ENCODE results near the gene ULBP3.
"Not testable (repeated sequence)": the region's sequence is repeated elsewhere in the genome, so short reads cannot be mapped to it uniquely, and the experiment has no call there.

The ULBP3 gene

GRCh38 chr6:150043096-150043495 is 25.8 kb downstream of the ULBP3 start:
- no peak for DNase-seq (ENCODE audit: low read depth)

GRCh38 chr6:150038202-150039062 is 30.5 kb downstream of the ULBP3 start:
- DNase-seq (ENCODE audit: low read depth): no peak

- no peak for DNase-seq (ENCODE audit: low read depth)
These were observed 31.3 kb downstream of the ULBP3 start for GRCh38 chr6:150037526-150038201.

GRCh38 chr6:150036081-150036480 is 32.8 kb downstream of the ULBP3 start:
- DNase-seq (ENCODE audit: low read depth): no peak

- no peak for DNase-seq (ENCODE audit: low read depth)
These were observed 35.6 kb downstream of the ULBP3 start for GRCh38 chr6:150033207-150033771.

GRCh38 chr6:150032598-150032997 is 36.3 kb downstream of the ULBP3 start:
- no peak for DNase-seq (ENCODE audit: low read depth)

GRCh38 chr6:150030611-150031010 is 38.3 kb downstream of the ULBP3 start:
- DNase-seq (ENCODE audit: low read depth): no peak

- no peak for DNase-seq (ENCODE audit: low read depth)
These were observed 39.2 kb downstream of the ULBP3 start for GRCh38 chr6:150029749-150030148.

GRCh38 chr6:150029276-150029675 is 39.6 kb downstream of the ULBP3 start:
- no peak for DNase-seq (ENCODE audit: low read depth)

- DNase-seq (ENCODE audit: low read depth): no peak
These were observed 40.1 kb downstream of the ULBP3 start for GRCh38 chr6:150028799-150029198.

- DNase-seq (ENCODE audit: low read depth): no peak
These were observed 40.9 kb downstream of the ULBP3 start for GRCh38 chr6:150027806-150028565.

GRCh38 chr6:150026976-150027805 is 41.7 kb downstream of the ULBP3 start:
- DNase-seq (ENCODE audit: low read depth): no peak

- DNase-seq (ENCODE audit: low read depth): no peak
These were observed 43.6 kb downstream of the ULBP3 start, which contains the start of gene RAET1L for GRCh38 chr6:150025201-150025917. Gene RAET1L (minus strand): TSS chr6:150025532. CDS start chr6:150025471, 61 bp downstream.

GRCh38 chr6:150024646-150025155 is 44.2 kb downstream of the ULBP3 start:
- no peak for DNase-seq (ENCODE audit: low read depth)

- not testable (repeated sequence) for DNase-seq (ENCODE audit: low read depth)
These were observed 44.9 kb downstream of the ULBP3 start for GRCh38 chr6:150024021-150024420.

- not testable (repeated sequence) for DNase-seq (ENCODE audit: low read depth)
These were observed 47.1 kb downstream of the ULBP3 start for GRCh38 chr6:150021870-150022269.

- DNase-seq (ENCODE audit: low read depth): no peak
These were observed 49.9 kb downstream of the ULBP3 start for GRCh38 chr6:150018846-150019580.

- not testable (repeated sequence) for DNase-seq (ENCODE audit: low read depth)
These were observed 51.8 kb downstream of the ULBP3 start for GRCh38 chr6:150017186-150017521.

GRCh38 chr6:150016324-150017185 is 52.4 kb downstream of the ULBP3 start:
- DNase-seq (ENCODE audit: low read depth): peak; percentile 27
